Activated CD4-positive, alpha-beta T cell treated with anti-CD3 and anti-CD28 coated beads, Interleukin-2, Interleukin-6, amounts not matched to agents 100 ng/mL and 50 ng/mL, durations not matched to agents 16 hours and 8 hours (primary cell): ENCODE results near the gene UBL3.

Source experiments
- DNase-seq: peaks from one replicate; pipeline ENCODE4 v3.0.0-alpha.2; 2020

UBL3 gene

DNA sequence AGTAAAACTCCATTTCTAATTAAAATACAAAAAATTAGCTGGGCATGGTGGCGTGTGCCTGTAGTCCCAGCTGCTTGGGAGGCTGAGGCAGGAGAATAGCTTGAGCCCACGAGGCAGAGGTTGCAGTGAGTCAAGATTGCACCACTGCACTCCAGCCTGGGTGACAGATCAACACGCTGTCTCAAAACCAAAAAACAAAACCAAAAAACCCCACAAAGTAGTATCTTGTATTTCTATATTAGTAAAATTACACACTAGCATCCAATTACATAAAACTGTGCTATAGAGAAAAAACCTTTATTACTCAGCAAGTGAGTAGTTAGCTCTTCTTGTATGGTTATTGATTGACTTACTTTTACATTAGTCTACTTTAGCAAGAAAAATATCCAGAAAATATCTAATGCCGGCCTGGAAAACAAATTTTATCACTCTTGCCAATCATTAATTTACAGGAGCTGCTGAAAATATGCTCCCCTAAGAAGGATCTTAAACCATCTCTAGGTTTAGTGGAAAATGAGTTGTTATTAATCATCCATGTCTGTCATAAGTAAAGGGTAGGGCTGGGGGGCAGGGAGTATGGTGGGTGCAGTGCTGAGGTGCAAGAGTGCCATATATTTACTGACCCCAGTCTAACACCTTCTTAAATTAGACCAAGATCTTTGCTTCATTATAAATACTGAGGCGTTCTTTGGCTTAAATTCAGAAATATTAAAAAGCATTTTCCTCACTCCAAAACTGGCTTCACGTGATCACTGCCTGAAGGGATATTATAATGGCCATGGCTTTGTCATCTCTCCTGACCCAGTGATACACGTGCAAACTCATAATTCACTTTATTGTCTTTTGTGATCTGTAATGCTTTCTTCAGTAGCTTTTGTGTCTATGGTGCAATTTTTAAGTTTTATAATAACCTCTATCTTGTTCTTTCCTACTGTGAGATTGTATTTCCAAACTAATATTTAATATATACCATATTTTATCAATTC is 44.1 kb downstream of the UBL3 start:
- peak; percentile 50 for DNase-seq

DNA sequence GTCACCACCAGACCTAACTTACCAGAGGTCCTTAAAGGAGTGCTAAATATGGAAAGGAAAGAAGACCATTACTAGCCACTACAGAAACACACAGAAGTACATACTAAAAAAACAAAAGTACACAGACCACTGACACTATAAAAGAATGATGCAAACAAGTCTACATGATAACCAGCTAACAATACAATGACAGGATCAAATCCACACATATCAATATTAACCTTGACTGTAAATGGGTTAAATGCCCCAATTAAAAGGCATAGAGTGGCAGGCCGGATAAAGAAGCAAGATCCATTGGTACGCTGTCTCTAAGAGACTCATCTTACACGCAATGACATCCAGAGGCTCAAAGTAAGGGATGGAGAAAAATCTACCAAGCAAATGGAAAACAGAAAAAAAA is 47.2 kb downstream of the UBL3 start:
- DNase-seq = no peak

DNA sequence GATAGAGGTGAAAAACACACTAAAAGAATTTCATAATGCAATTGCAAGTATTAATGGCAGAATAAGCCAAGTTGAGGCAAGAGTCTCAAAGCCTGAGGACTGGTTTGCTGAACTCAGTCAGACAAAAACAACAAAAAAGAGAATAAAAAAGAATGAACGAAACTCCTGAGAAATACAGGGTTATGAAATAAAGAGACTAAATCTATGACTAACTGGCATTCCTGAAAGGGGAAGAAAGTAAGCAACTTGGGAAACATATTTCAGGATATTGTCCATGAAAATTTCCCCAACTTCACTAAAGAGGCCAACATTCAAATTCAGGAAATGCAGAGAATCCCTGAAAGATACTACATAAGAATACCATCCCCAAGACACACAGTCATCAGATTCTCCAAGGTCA is 47.8 kb downstream of the UBL3 start:
- DNase-seq = no peak

DNA sequence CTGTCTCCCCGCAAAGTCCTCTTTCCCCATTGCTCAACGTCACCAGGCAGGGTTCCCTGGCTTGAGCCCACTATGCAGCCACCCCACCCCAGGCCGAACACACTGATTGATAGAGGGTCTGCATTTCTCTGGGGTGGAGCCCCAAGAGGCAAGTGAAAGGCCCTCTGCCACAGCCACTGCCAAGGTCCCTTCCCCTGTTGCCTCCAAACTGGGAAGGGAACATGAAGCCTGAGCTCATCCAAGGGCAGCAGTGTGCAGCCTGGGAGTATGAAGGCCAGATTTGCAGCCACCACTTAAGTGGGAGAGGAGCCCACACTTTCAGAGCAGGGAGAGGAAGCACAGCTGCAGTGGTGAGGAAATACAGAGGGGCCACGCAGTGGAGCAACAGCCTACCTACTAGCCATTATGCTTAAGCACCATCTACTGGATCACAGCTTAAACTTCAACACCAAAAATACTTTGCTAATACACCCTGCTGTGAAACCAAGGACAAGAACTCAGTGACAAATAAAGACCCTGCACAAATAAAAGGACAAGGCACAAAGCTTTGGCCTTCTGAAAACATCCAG is 48.6 kb downstream of the UBL3 start:
- no peak for DNase-seq

DNA sequence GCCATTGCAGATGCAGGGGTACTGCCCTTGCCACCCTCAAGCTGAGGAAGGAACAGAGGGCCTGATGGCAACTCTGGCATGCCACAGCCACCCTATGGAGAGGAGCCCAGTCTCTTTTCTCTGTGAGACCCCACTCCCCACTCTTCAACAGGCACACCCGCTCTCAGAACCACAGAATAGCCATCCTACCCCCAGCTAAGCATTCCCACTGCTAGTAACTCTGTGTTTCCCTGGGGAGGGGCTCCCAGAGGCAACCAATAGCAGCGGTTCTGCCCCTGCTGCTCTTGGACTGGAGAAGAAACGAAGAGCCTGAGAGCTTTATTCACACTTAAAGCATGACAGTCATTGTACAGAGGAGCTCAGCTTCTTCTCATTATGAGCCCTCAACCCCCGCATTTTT is 49.3 kb downstream of the UBL3 start:
- DNase-seq = no peak

DNA sequence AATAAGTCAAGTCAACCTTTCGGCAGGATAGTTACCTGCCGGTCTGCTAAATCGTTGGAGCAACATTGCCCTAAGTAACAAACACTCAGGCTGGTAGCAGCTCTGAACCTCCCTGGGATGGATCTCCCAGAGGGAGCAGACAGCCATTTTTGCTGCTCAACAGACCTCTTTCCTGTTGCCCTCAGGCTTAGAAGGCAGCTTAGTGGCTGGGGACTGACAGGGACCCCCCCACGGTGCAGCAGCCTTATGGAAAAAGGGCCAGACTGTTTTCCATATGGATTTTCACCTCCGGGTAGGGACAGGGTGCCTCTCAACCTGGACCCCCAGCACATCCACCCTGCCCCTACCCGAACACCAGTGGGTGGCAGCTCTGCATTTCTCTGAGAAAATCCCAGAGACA is 49.7 kb downstream of the UBL3 start:
- no peak for DNase-seq

DNA sequence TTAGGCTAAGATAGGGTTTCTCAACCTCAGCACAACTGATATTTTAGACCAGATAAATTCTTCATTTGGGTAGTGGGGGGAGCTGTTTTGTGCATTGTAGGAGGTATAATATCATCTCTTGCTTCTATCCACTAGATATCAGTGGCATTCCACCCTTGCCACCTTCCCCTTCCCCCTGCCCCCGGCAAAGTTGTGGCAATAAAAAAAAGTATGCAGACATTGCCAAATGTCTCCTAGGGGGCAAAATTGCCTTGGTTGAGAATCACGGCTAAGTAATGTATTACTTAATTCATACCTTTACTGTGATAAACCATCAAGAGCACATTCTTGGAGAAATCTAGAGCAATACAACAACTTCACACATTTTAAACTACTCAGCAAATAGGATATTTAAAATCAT is 51.4 kb downstream of the UBL3 start:
- no peak for DNase-seq

DNA sequence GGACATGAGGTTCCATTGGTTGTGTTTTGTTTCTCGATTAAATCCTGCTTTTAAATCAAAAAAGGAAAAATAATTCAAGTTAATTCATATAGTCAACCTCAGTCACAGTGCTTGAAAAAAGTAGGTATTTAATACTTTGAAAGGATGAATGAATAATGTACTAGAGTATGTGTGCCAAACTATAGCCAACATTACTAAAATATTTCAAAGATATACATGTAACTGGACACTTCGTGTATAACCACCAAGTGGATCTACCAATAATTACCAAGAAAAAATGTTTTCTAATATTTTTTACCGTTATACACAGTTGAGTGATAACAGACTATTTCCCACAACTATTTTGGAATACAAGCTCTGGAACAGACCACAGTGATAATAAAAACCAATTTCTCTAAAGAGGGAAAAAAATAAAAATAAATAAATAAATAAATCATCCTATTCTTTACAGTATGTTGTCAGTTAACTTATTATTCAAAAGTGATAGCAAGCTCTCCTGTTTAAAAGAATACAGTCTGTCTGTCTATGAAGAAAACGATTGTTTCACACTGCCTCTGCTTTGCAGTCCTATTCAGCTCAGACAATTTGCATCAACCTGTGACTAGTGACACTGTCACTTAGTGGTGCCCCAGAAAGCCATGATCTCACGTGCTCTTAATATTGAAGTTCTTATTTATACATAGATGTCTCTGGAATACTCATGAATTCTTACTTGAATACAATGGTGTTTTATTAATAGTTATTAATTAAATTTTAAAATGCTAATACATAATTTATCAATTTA is 58.2 kb downstream of the UBL3 start:
- no peak for DNase-seq

DNA sequence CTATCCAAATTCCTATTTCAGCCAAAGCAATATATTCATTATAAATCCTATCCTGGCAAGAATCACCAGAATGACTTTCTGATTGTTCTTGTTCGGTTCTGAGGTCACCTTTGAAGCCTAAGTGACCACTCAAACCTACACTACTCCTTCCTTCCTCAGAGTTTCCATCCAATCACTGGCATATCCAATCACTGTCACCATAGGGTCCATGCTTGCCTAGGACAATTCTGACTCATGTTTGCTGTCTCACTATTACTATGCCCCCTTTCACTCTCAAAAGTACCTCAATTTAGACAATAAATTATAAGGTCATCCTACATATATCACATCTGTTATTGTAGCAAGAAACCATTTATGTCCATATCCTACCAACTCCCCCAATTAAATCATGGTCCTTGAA is 58.9 kb downstream of the UBL3 start:
- DNase-seq = peak; percentile 36

DNA sequence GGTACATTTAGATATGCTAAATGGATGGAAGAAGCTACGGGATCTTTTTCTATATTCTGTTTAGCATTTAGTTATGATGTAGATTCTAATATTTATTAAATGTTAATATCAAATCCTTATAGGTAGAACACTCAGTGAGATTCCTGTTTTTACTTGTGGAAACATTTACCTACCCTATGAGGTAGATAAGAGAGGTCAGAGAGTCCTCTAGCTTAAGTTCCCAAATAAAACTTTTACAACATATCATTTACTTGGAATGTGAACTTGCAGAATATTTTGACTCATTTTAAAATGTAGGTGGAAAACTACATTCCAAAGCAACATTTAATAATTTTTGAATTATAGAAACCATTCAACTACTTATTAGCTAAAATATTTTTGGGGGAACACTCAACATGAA is 63.7 kb downstream of the UBL3 start:
- DNase-seq = no peak

DNA sequence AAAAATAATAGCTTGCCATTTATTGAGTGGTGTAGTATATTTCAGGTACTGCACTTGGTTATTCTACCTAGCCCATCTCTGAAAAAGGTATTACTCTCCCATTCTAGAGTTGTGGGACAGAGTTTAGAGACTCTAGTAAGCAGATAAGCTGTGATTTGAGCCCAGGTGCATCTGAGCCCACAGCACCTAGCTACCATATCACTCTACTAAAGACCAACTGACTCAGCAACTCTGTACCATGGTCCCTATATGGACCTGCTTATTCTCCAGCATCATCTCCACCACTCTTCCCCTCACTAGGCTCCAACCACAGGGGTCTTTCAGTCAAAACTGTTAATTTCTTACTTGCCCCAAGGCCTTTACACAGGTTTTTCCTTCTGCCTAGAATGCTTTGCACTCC is 64.4 kb downstream of the UBL3 start:
- no peak for DNase-seq

DNA sequence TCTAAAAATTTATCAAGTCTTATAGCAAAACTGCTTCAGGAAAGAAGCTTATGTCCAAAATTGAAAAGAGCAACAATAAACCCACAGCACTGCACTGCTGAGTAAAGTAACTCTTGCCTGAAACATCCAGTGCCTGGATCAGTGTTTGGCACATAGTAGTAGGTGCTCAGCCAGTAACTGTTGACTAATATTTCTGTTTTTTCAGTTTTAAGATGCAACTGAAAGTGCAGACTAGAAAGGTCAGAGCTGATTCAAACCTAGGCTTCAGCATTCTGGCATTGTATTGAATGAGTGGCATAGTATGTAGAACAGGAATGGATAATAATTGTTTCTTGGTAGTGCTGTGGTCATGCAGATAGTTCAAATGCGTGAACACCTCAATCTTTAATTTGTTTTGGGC is 67.6 kb downstream of the UBL3 start:
- DNase-seq = peak; percentile 58

DNA sequence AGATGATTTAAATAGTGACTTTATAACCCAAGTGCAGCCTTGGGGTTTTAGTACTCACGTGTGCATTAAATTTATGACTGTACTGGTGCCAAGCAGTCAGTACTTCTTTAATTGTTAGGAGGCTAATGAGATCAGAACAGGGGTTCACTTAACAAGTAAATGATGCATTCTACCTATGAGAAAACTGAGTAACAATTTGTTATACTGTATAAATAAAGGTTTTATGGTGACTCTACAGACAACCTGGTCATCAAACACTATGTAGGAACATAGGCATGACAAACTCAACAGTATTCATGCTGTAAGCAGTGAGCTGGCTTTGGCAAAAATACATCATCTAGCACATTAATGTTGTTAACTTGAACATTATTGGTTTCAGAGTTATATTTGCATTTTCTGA is 75.6 kb downstream of the UBL3 start:
- no peak for DNase-seq

DNA sequence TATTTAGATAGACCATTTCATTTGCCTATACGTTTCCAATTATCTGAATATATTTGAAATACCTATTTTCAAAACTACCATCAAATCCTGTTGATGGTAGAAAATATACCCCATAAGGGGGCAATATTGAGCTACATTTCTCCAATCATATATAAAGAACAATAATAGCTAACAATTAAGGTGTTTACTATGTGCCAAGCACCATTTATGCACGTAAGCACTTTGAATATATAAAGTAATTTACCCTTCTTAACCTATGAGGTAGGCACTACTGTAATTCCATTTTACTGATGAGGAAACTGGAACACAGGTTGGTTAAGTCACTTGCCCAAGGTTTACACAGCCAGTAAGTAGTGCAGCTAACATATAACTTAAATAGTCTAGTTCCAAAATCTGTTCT is 79.2 kb downstream of the UBL3 start:
- DNase-seq = peak; percentile 43

DNA sequence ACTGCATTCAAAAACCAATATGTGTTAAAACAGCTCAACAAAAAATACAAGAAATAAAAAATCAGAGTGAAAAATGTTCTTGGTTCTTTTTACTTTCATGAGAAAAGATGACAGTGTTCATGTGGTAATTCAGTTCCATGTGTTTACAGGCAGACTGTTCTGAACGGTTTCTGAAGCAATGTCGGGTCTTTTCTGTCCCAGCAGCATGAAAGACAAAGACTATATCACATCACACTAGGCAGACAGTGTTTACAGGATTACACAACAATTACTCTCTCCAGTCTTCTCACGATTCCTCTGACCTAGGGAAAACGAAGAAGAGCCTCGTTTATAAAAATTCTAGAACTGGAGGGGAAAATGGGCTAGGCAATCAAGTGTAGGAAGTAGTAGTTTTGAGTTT is 83.4 kb downstream of the UBL3 start:
- DNase-seq = no peak

DNA sequence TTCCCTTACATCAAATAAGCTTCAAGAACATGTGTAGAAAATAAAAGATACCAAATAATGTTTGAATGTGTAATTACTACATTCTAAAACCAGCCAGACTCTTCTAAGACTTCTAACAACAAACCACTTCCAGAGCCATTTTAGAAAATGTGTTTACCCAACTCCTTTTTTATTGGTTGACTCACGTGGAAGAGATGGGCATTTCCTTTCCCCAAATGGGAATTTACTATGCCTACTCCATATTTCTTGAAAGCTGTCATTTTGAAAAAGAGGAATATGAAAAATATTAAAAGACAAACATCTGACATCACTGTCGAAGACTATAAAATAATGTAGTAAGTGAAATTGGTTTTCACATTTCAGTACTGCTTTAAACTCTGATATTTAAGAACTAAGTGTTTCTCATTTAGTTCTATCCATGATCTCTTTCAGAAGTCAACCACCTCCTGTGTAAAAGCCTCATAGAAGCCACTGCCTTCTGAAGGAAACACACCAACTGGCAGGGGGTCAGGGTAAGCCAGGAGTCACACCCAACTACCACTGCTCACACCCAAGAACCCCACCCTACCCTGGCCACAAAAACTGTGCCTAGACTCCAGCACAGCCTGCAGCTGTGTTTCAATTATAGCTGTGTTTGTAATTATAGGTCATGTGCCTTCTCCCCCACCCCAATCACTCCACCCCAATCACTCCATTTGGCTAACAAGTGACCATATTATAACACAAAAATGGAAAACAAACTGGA is 86.8 kb downstream of the UBL3 start:
- DNase-seq = no peak

DNA sequence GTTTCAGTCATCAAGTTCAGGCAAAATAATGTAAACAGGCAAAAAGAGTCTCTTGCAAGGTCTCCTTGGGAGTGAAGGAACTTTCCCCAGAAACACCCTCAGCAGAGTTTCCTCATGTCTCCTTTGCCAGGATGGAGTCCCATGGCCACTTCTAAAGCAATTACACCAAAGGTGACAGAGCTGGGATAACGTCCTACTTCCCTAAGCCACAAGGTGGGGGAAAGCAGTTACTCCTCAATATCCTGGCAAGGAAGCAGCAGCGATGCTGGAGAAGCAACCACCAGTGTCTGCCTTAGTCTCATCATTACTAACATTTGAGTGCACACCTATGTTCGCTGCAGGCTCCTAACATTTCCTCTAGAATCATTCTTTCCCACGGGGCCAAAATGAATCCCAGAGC is 88.6 kb downstream of the UBL3 start:
- DNase-seq = no peak

DNA sequence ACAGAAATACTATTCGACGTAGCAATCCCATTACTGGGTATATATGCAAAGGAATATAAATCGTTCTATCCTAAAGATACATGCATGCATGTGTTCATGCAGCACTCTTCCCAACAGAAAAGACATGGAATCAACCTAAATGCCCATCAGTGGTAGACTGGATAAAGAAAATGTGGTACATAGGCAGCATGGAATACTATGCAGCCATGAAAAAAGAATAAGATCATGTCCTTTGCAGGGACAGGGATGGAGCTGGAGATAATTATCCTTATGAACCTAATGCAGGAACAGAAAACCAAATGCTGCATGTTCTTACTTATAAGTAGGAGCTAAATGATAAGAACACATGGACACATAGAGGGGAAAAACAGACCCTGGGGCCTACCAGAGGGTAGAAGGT is 89.3 kb downstream of the UBL3 start:
- DNase-seq = no peak

DNA sequence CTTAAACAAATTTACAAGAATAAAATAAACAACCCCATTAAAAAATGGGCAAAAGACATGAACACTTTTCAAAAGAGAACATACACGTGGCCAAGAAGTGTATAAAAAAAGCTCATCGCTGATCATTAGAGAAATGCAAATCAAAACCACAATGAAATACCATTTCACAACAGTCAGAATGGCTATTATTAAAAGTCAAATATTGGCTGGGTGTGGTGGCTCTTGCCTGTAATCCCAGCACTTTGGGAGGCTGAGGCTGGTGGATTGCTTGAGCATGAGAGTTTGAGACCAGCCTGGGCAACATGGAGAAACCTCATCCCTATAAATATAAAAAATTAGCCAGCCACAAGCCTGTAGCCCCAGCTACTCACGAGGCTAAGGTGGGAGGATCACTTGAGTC is 89.9 kb downstream of the UBL3 start:
- no peak for DNase-seq

DNA sequence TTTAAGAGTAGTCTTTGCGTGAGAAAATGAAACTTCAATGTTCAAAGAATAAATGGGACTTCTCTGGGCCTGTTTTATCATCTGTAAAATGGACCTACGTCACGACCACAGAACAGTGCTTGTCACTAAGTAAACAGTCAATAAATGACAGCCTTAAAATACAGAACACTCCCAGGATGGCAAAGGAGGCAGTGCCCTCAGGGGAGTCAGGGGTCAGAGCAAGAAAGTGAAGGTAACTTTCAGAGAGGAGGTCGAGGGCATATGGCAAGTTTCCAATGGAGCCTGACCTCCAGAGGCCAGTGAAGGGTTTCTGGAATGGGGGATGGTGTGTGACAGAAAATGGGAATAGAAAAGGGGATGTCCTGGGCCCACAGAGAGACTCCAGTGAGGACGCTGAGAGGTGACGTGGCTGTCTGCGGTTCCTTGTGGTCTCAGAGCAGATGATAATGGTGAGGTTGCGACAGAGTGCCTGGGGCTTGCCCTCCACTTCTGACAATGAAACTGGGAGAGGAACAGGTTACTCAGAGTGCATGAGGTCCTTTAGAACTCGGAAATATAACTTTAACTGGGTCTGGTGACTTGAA is 91.8 kb downstream of the UBL3 start:
- peak; percentile 67 for DNase-seq

DNA sequence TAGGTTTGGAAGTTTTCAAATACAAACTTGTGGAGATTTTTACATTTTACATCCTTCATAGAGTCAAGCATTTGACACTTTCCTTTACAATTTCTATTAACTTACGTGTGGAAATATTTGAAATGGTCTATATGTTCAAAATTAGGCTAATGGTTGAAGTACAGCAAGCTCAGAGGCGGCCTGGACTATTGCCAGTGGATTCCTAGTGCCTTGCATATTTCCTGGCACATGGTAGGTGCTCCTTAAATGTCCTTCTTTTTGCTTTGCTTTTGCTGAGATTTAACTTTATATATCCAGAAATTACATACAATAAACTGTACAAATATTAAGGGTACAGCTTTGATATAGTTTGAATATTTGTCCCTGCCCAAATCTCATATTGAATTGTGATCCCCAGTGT is 93.9 kb downstream of the UBL3 start:
- DNase-seq = no peak

DNA sequence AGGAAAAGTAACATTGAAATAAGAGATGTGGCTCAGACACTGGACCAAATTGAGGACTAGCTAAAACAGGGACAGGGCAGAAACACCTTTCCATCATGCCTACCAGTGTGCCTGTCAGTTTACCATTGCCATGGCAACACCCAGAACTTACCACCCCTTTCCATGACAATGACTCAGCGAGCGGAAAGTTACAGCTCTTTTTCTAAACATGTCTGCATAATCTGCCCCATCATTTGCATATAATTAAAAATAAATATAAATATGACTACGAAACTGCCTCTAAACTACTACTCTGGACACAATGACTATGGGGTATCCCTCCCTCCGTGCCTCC is 96.0 kb downstream of the UBL3 start:
- peak; percentile 21 for DNase-seq
